ENCODE results near the gene TIGD1. TPM values are rescaled to one million over a fixed set of nuclear protein-coding genes. Genes with fewer than 3 reads are reported as not detected.
A peak's percentile ranks its signal among the peaks of the same experiment; 100 is the strongest.

Gene TIGD1
- total RNA-seq, 1 experiment from 2014 or later, result 9.8 TPM

- peaks cover 16% of the 10 kb centered on the region for H3K27me3 ChIP-seq (replicated peaks; ENCODE audit: insufficient read depth, low read depth, low read length, poor library complexity)
- no peak for TF ChIP-seq EZH2 (IDR thresholded peaks at IDR 0.05; ENCODE audit: borderline replicate concordance, low read depth, low read length, poor library complexity, severe bottlenecking)
- TF ChIP-seq CTCF (conservative IDR thresholded peaks at IDR 0.05; ENCODE audit: low read depth, low read length), result no peak
- POLR2A ChIA-PET (ENCODE audit: low non-redundant PET), result no interaction called here
Observed at GRCh38 chr2:232505856-232506255, 44.5 kb downstream of the TIGD1 start.

GRCh38 chr2:232504438-232504837 is 45.9 kb downstream of the TIGD1 start:
- Histone ChIP-seq H3K27me3 (replicated peaks; ENCODE audit: insufficient read depth, low read depth, low read length, poor library complexity) (peaks cover 16% of the 10 kb centered on the region), H3K36me3 (ENCODE audit: insufficient read depth, low read length, poor library complexity, severe bottlenecking) (no peaks in the 10 kb centered on the region), H3K4me3 (ENCODE audit: low read depth, low read length, poor library complexity, severe bottlenecking) (no peak overlapping the region), H3K9me3 (ENCODE audit: low read depth, low read length, poor library complexity, severe bottlenecking) (no peaks in the 10 kb centered on the region), H3K4me1 (ENCODE audit: insufficient read depth, low read length, poor library complexity, severe bottlenecking) (peaks cover 8% of the 10 kb centered on the region), H3K27ac (ENCODE audit: low read depth, low read length, poor library complexity, severe bottlenecking) (no peak overlapping the region)
- ChIA-PET CTCF (interaction anchor here (0.6 kb wide), 1 partner anchor 22 kb away, joined by 3 read pairs; the partner anchor contains the start of gene CHRND), POLR2A (ENCODE audit: low non-redundant PET) (no interaction called here)
- intact Hi-C loops (cut with micrococcal nuclease; ENCODE audit: unreplicated experiment), result no loop called here
- no TSS peak for BruUV-seq (replicated peaks)
- DNase-seq (ENCODE audit: low spot score), result no peak
- TF ChIP-seq EZH2 (IDR thresholded peaks at IDR 0.05; ENCODE audit: borderline replicate concordance, low read depth, low read length, poor library complexity, severe bottlenecking), result no peak
- no peak for TF ChIP-seq CTCF (conservative IDR thresholded peaks at IDR 0.05; ENCODE audit: low read depth, low read length)

More at GRCh38 chr2:232505856-232506255, 44.5 kb downstream of the TIGD1 start:
- no TSS peak for BruUV-seq (replicated peaks)
- CTCF ChIA-PET, result no interaction called here
- Histone ChIP-seq H3K4me1 (ENCODE audit: insufficient read depth, low read length, poor library complexity, severe bottlenecking) (peaks cover 8% of the 10 kb centered on the region), H3K9me3 (ENCODE audit: low read depth, low read length, poor library complexity, severe bottlenecking) (no peaks in the 10 kb centered on the region), H3K4me3 (ENCODE audit: low read depth, low read length, poor library complexity, severe bottlenecking) (no peak overlapping the region), H3K36me3 (ENCODE audit: insufficient read depth, low read length, poor library complexity, severe bottlenecking) (no peaks in the 10 kb centered on the region), H3K27ac (ENCODE audit: low read depth, low read length, poor library complexity, severe bottlenecking) (no peak overlapping the region)
- no peak for DNase-seq (ENCODE audit: low spot score)
- intact Hi-C loops (cut with micrococcal nuclease; ENCODE audit: unreplicated experiment), result no loop called here

- DNase-seq (ENCODE audit: low spot score), result no peak
- Histone ChIP-seq H3K27ac (ENCODE audit: low read depth, low read length, poor library complexity, severe bottlenecking) (no peak overlapping the region), H3K4me3 (ENCODE audit: low read depth, low read length, poor library complexity, severe bottlenecking) (peak overlapping the region; percentile 48), H3K4me1 (ENCODE audit: insufficient read depth, low read length, poor library complexity, severe bottlenecking) (peaks cover 8% of the 10 kb centered on the region), H3K36me3 (ENCODE audit: insufficient read depth, low read length, poor library complexity, severe bottlenecking) (no peaks in the 10 kb centered on the region), H3K9me3 (ENCODE audit: low read depth, low read length, poor library complexity, severe bottlenecking) (no peaks in the 10 kb centered on the region), H3K27me3 (replicated peaks; ENCODE audit: insufficient read depth, low read depth, low read length, poor library complexity) (peaks cover 16% of the 10 kb centered on the region)
- CTCF ChIA-PET, result no interaction called here
- intact Hi-C loops (cut with micrococcal nuclease; ENCODE audit: unreplicated experiment), result no loop called here
- BruUV-seq (replicated peaks), result no TSS peak
- POLR2A ChIA-PET (ENCODE audit: low non-redundant PET), result no interaction called here
- TF ChIP-seq CTCF (conservative IDR thresholded peaks at IDR 0.05; ENCODE audit: low read depth, low read length) (no peak), EZH2 (IDR thresholded peaks at IDR 0.05; ENCODE audit: borderline replicate concordance, low read depth, low read length, poor library complexity, severe bottlenecking) (no peak)
Observed at GRCh38 chr2:232503809-232504323, 46.5 kb downstream of the TIGD1 start.
